ENCODE results near the gene SNX18.
"Not testable (repeated sequence)": the region's sequence is repeated elsewhere in the genome, so short reads cannot be mapped to it uniquely, and the experiment has no call there.

The SNX18 gene

GRCh38 chr5:54535149-54535844 is 17.7 kb downstream of the SNX18 start:
- Histone ChIP-seq H3K4me2 (ENCODE audit: low read length) (no peak overlapping the region), H3K79me2 (ENCODE audit: control insufficient read depth, low read length) (no peaks in the 10 kb centered on the region), H3K36me3 (ENCODE audit: control insufficient read depth, low read length) (no peaks in the 10 kb centered on the region), H3K4me3 (ENCODE audit: low read length) (no peak overlapping the region), H4K20me1 (ENCODE audit: control insufficient read depth, insufficient read depth, low read depth, low read length) (no peaks in the 10 kb centered on the region), H3K4me1 (ENCODE audit: control insufficient read depth, low read length) (no peaks in the 10 kb centered on the region), H3K27me3 (ENCODE audit: control insufficient read depth, low read length) (no peaks in the 10 kb centered on the region), H3K9me2 (replicated peaks; ENCODE audit: control insufficient read depth, low read length) (no peaks in the 10 kb centered on the region), H3K9me3 (ENCODE audit: control insufficient read depth, insufficient read depth, low read length) (no peaks in the 10 kb centered on the region), H3F3A (ENCODE audit: control insufficient read depth, insufficient read depth) (no peaks in the 10 kb centered on the region), H3K27ac (ENCODE audit: low read depth, low read length) (no peak overlapping the region)
- TF ChIP-seq EZH2phosphoT487 (IDR thresholded peaks at IDR 0.05; ENCODE audit: borderline replicate concordance, low read length) (no peak), CTCF (IDR thresholded peaks at IDR 0.05; ENCODE audit: low read depth, low read length, poor library complexity, severe bottlenecking) (no peak)

- not testable (repeated sequence) for H4K20me1 ChIP-seq (ENCODE audit: control insufficient read depth, insufficient read depth, low read depth, low read length); H3F3A ChIP-seq (ENCODE audit: control insufficient read depth, insufficient read depth); H3K27ac ChIP-seq (ENCODE audit: low read depth, low read length); H3K9me3 ChIP-seq (ENCODE audit: control insufficient read depth, insufficient read depth, low read length); H3K36me3 ChIP-seq (ENCODE audit: control insufficient read depth, low read length); H3K4me1 ChIP-seq (ENCODE audit: control insufficient read depth, low read length); H3K27me3 ChIP-seq (ENCODE audit: control insufficient read depth, low read length); H3K79me2 ChIP-seq (ENCODE audit: control insufficient read depth, low read length); H3K4me3 ChIP-seq (ENCODE audit: low read length); H3K4me2 ChIP-seq (ENCODE audit: low read length); H3K9me2 ChIP-seq (replicated peaks; ENCODE audit: control insufficient read depth, low read length)
Measured at GRCh38 chr5:54536375-54536774, 18.8 kb downstream of the SNX18 start.

GRCh38 chr5:54536861-54537260 is 19.3 kb downstream of the SNX18 start:
- H3K36me3 ChIP-seq (ENCODE audit: control insufficient read depth, low read length); H3K4me3 ChIP-seq (ENCODE audit: low read length); H3K4me1 ChIP-seq (ENCODE audit: control insufficient read depth, low read length); H3K9me2 ChIP-seq (replicated peaks; ENCODE audit: control insufficient read depth, low read length); H3K79me2 ChIP-seq (ENCODE audit: control insufficient read depth, low read length); H4K20me1 ChIP-seq (ENCODE audit: control insufficient read depth, insufficient read depth, low read depth, low read length); H3K4me2 ChIP-seq (ENCODE audit: low read length); H3K9me3 ChIP-seq (ENCODE audit: control insufficient read depth, insufficient read depth, low read length); H3F3A ChIP-seq (ENCODE audit: control insufficient read depth, insufficient read depth); H3K27ac ChIP-seq (ENCODE audit: low read depth, low read length); H3K27me3 ChIP-seq (ENCODE audit: control insufficient read depth, low read length): not testable (repeated sequence)

GRCh38 chr5:54537725-54538124 is 20.2 kb downstream of the SNX18 start:
- no peaks in the 10 kb centered on the region for H3K9me2 ChIP-seq (replicated peaks; ENCODE audit: control insufficient read depth, low read length)
- H3K36me3 ChIP-seq (ENCODE audit: control insufficient read depth, low read length) = no peaks in the 10 kb centered on the region
- no peaks in the 10 kb centered on the region for H3K27me3 ChIP-seq (ENCODE audit: control insufficient read depth, low read length)
- H3K4me1 ChIP-seq (ENCODE audit: control insufficient read depth, low read length) = no peaks in the 10 kb centered on the region
- H3K9me3 ChIP-seq (ENCODE audit: control insufficient read depth, insufficient read depth, low read length) = no peaks in the 10 kb centered on the region
- no peaks in the 10 kb centered on the region for H3K79me2 ChIP-seq (ENCODE audit: control insufficient read depth, low read length)
- no peak overlapping the region for H3K27ac ChIP-seq (ENCODE audit: low read depth, low read length)
- no peak for TF ChIP-seq CTCF (IDR thresholded peaks at IDR 0.05; ENCODE audit: low read depth, low read length, poor library complexity, severe bottlenecking)
- TF ChIP-seq EZH2phosphoT487 (IDR thresholded peaks at IDR 0.05; ENCODE audit: borderline replicate concordance, low read length) = no peak
- no peaks in the 10 kb centered on the region for H3F3A ChIP-seq (ENCODE audit: control insufficient read depth, insufficient read depth)
- no peaks in the 10 kb centered on the region for H4K20me1 ChIP-seq (ENCODE audit: control insufficient read depth, insufficient read depth, low read depth, low read length)
- H3K4me3 ChIP-seq (ENCODE audit: low read length) = no peak overlapping the region
- no peak overlapping the region for H3K4me2 ChIP-seq (ENCODE audit: low read length)

Data from DOHH2 (cell line).